Activated CD8-positive, alpha-beta memory T cell treated with anti-CD3 and anti-CD28 coated beads for 36 hours (primary cell): ENCODE results near the gene CDKN2B-AS1. TPM values are rescaled to one million over a fixed set of nuclear protein-coding genes. Genes with fewer than 3 reads are reported as not detected.

Experiments
- CTCF ChIA-PET: fragments of 350-600 bp; sonication (Branson Sonifier 250); formaldehyde crosslinking; loops from one replicate; lab custom pipeline; 2021; ENCODE audit warnings: antibody characterized with exemption; lab: Charles Lee
- POLR2A ChIA-PET: fragments of 350-600 bp; sonication (Branson Sonifier 250); formaldehyde crosslinking; loops from one replicate; lab custom pipeline; 2021; ENCODE audit warnings: antibody characterized with exemption; lab: Charles Lee
- total RNA-seq, 2 experiments: library from RNA; stranded (reverse); gene quantifications; one replicate each; pipeline ENCODE4 v1.2.3, GENCODE V29; 2021

Gene CDKN2B-AS1
- total RNA-seq, 2 experiments from 2014 or later: 0.61 to 0.67 TPM

- ChIA-PET POLR2A (no interaction called here), CTCF (interaction anchor here (0.9 to 1.7 kb wide), 4 partner anchors 11 to 223 kb away, joined by 4 to 10 read pairs (median 5); partner anchors contain the start of gene CDKN2B)
Measured at GRCh38 chr9:22036866-22037626, 42.5 kb downstream of the CDKN2B-AS1 start.

- ChIA-PET POLR2A (no interaction called here), CTCF (interaction anchor here (0.9 to 1.7 kb wide), 6 partner anchors 10 to 226 kb away, joined by 3 to 10 read pairs (median 4); partner anchors contain the start of gene CDKN2B)
Measured at GRCh38 chr9:22037954-22038690, 43.5 kb downstream of the CDKN2B-AS1 start.

- POLR2A ChIA-PET: no interaction called here
- CTCF ChIA-PET: interaction anchor here (0.8 to 1.6 kb wide), 5 partner anchors 9 to 228 kb away, joined by 3 to 4 read pairs (median 4); no protein-coding TSS in a partner anchor
Measured at GRCh38 chr9:22039258-22039657, 44.7 kb downstream of the CDKN2B-AS1 start.

GRCh38 chr9:22040760-22041159, 46.2 kb downstream of the CDKN2B-AS1 start:
- ChIA-PET CTCF (interaction anchor here (1.5 kb wide), 1 partner anchor 40 kb away, joined by 3 read pairs; no protein-coding TSS in a partner anchor), POLR2A (no interaction called here)

GRCh38 chr9:22041344-22041743, 46.8 kb downstream of the CDKN2B-AS1 start:
- ChIA-PET POLR2A (no interaction called here), CTCF (interaction anchor here (0.6 to 1.6 kb wide), 5 partner anchors 40 to 1708 kb away, joined by 3 to 5 read pairs (median 3); no protein-coding TSS in a partner anchor)

GRCh38 chr9:22041775-22042174, 47.2 kb downstream of the CDKN2B-AS1 start:
- CTCF ChIA-PET: interaction anchor here (0.6 to 1.6 kb wide), 4 partner anchors 78 to 1709 kb away, joined by 3 to 5 read pairs (median 4); no protein-coding TSS in a partner anchor
- POLR2A ChIA-PET: no interaction called here

GRCh38 chr9:22043928-22044327, 49.3 kb downstream of the CDKN2B-AS1 start:
- ChIA-PET POLR2A (no interaction called here), CTCF (no interaction called here)

GRCh38 chr9:22044583-22044982, 50.0 kb downstream of the CDKN2B-AS1 start:
- ChIA-PET CTCF (no interaction called here), POLR2A (no interaction called here)

GRCh38 chr9:22045423-22045822, 50.8 kb downstream of the CDKN2B-AS1 start:
- ChIA-PET CTCF (no interaction called here), POLR2A (no interaction called here)

GRCh38 chr9:22046243-22046885, 51.8 kb downstream of the CDKN2B-AS1 start:
- ChIA-PET CTCF (no interaction called here), POLR2A (no interaction called here)

- CTCF ChIA-PET: interaction anchor here (1.8 to 2.0 kb wide), 3 partner anchors 8 to 32 kb away, joined by 4 to 6 read pairs (median 4); no protein-coding TSS in a partner anchor
- POLR2A ChIA-PET: no interaction called here
Measured at GRCh38 chr9:22047596-22047995, 53.0 kb downstream of the CDKN2B-AS1 start.

GRCh38 chr9:22049411-22049810, 54.8 kb downstream of the CDKN2B-AS1 start:
- ChIA-PET POLR2A (no interaction called here), CTCF (interaction anchor here (1.9 to 2.0 kb wide), 2 partner anchors 10 to 30 kb away, joined by 4 to 6 read pairs; no protein-coding TSS in a partner anchor)

- POLR2A ChIA-PET: interaction anchor here (0.5 kb wide), 1 partner anchor 1428 kb away, joined by 3 read pairs; the partner anchor contains the start of gene MLLT3
- CTCF ChIA-PET: no interaction called here
Measured at GRCh38 chr9:22050924-22051323, 56.3 kb downstream of the CDKN2B-AS1 start.

- POLR2A ChIA-PET: no interaction called here
Measured at GRCh38 chr9:22052376-22052945, 57.9 kb downstream of the CDKN2B-AS1 start.

GRCh38 chr9:22053178-22053577, 58.6 kb downstream of the CDKN2B-AS1 start:
- ChIA-PET CTCF (interaction anchor here (0.9 to 1.5 kb wide), 3 partner anchors 9 to 248 kb away, joined by 3 to 4 read pairs (median 3); no protein-coding TSS in a partner anchor), POLR2A (no interaction called here)

More at GRCh38 chr9:22052376-22052945, 57.9 kb downstream of the CDKN2B-AS1 start:
- CTCF ChIA-PET: interaction anchor here (1.1 kb wide), 1 partner anchor 248 kb away, joined by 3 read pairs; no protein-coding TSS in a partner anchor

- ChIA-PET CTCF (interaction anchor here (1.5 kb wide), 1 partner anchor 15 kb away, joined by 4 read pairs; no protein-coding TSS in a partner anchor), POLR2A (no interaction called here)
Measured at GRCh38 chr9:22054076-22054475, 59.5 kb downstream of the CDKN2B-AS1 start.

GRCh38 chr9:22054529-22054928, 59.9 kb downstream of the CDKN2B-AS1 start:
- ChIA-PET CTCF (interaction anchor here (1.5 kb wide), 1 partner anchor 16 kb away, joined by 4 read pairs; no protein-coding TSS in a partner anchor), POLR2A (no interaction called here)

GRCh38 chr9:22055090-22055489, 60.5 kb downstream of the CDKN2B-AS1 start:
- ChIA-PET CTCF (no interaction called here), POLR2A (no interaction called here)
